HG02588 (cell line): ENCODE measurements around the gene PNPLA7.
"Not testable (repeated sequence)": the region's sequence is repeated elsewhere in the genome, so short reads cannot be mapped to it uniquely, and the experiment has no call there.

ENCODE experiments used
- ATAC-seq: cut with Tn5 transposase; IDR thresholded peaks from one replicate; pipeline ENCODE4 v1.9.1; 2021; ENCODE audit warnings: mild to moderate bottlenecking, moderate library complexity; ENCODE audit not compliant: unreplicated experiment

The PNPLA7 gene

GRCh38 chr9:137516144-137516917 is 33.9 kb downstream of the PNPLA7 start:
- no peak for ATAC-seq

- ATAC-seq, result no peak
Observed at GRCh38 chr9:137515338-137515724, 34.9 kb downstream of the PNPLA7 start.

GRCh38 chr9:137514691-137515337 is 35.4 kb downstream of the PNPLA7 start:
- ATAC-seq, result no peak

- not testable (repeated sequence) for ATAC-seq
Observed at GRCh38 chr9:137513801-137514570, 36.2 kb downstream of the PNPLA7 start.

- not testable (repeated sequence) for ATAC-seq
Observed at GRCh38 chr9:137513136-137513535, 37.1 kb downstream of the PNPLA7 start.

- no peak for ATAC-seq
Observed at GRCh38 chr9:137511758-137512463, 38.3 kb downstream of the PNPLA7 start.

- not testable (repeated sequence) for ATAC-seq
Observed at GRCh38 chr9:137511126-137511525, 39.1 kb downstream of the PNPLA7 start.

GRCh38 chr9:137509198-137509597 is 41.0 kb downstream of the PNPLA7 start:
- ATAC-seq, result no peak

- ATAC-seq, result no peak
Observed at GRCh38 chr9:137506702-137507171, 43.5 kb downstream of the PNPLA7 start.

GRCh38 chr9:137506274-137506673 is 43.9 kb downstream of the PNPLA7 start:
- no peak for ATAC-seq

GRCh38 chr9:137505421-137506140 is 44.6 kb downstream of the PNPLA7 start:
- no peak for ATAC-seq

- no peak for ATAC-seq
Observed at GRCh38 chr9:137504432-137504777, 45.8 kb downstream of the PNPLA7 start.

GRCh38 chr9:137502008-137502911 is 47.9 kb downstream of the PNPLA7 start:
- no peak for ATAC-seq

- no peak for ATAC-seq
Observed at GRCh38 chr9:137501457-137501856, 48.7 kb downstream of the PNPLA7 start.

GRCh38 chr9:137500666-137501397 is 49.4 kb downstream of the PNPLA7 start:
- ATAC-seq, result no peak

- ATAC-seq, result no peak
Observed at GRCh38 chr9:137499858-137500661, 50.1 kb downstream of the PNPLA7 start.

- ATAC-seq, result no peak
Observed at GRCh38 chr9:137499416-137499815, 50.8 kb downstream of the PNPLA7 start.

- no peak for ATAC-seq
Observed at GRCh38 chr9:137498720-137499150, 51.5 kb downstream of the PNPLA7 start.
